Measurements from ENCODE around the gene PPIA.

The PPIA gene

DNA sequence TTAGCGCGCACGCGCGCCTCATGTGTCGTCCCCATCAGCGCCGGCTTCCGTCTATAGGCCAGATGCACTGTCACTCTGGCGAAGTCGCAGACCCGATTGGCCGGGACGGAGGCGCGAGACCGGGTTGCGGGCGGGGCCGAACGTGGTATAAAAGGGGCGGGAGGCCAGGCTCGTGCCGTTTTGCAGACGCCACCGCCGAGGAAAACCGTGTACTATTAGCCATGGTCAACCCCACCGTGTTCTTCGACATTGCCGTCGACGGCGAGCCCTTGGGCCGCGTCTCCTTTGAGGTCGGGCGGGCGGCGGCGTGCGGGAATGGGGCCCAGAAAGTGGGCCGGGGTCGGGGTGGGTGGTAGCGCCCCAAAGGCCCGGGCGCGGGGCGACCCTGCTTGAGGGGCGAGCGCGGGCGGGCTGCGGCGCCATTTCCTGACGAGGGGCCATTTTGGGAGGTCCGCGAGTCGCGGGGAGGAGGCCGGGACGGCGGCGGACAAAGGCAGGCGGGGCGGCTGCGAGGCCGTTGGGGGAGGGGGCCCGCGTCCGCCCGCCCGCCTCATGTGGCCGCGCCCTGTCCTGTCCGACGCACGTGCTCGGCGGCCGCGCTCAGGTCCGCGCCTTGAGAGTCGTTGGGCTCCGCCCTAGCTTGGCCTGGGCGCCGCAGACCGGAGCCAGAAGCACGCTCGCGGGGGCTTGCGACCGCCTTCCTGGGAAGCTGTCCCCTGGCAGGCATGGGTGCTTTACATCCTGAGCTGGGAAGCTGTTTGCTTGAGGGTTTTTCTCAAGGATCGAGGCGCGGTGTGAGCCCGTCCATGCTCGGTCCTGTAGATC is at the start of gene PPIA:
PPIA (plus strand) TSS at position 178 of the 825 bp plus-strand sequence; CDS start at position 222, 44 bp downstream.
- DNase-seq = peak; percentile 98

DNA sequence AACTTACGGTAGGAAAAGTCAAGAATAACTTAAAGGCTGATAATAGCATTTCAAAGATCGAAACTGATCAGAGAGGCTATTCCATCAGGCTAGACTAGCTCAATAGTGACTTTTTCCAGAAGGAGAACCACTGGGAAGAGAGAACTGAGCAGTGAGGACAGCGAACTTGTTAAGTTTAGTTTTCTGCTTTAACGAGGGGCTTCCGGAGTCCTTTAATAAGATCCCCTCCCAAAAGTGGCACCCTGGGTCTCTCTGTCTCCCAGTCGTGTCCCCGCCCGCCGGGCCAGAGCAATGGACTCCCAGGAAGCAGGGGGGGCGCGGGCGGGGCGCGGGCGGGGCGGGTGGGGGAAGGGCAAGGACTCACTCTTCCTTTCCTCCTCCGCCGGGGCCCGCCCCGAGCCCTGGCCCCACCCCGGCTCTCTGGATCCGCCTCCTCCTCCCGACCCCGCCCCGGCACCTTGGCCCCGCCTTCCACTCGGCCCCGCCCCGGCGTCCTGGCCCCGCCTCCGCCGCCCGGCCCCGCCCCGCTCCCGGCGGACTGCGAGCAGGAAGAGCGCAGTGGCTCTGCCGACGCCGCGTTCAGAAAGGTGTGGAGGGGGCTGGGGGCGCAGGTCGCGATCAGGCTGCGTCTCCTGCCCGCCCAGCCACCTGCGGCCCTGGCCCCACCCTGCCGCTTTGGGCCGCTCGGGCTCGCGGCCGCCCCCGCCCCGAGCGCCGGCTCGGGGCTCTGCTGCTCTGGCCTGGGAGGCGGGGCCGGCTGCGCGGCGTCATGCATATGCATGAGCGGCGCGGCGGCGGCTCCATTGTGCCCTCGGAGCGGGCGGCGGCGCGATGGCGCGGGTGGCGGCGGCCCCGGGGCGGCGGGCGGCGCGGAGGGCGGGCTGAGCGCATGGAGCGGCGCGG is 48.2 kb upstream of the PPIA start, which contains the start of gene ZMIZ2:
ZMIZ2 (plus strand) TSS at position 803 of the 903 bp plus-strand sequence. CDS start 7,403 bp downstream, outside the sequence.
- DNase-seq = peak; percentile 90

DNA sequence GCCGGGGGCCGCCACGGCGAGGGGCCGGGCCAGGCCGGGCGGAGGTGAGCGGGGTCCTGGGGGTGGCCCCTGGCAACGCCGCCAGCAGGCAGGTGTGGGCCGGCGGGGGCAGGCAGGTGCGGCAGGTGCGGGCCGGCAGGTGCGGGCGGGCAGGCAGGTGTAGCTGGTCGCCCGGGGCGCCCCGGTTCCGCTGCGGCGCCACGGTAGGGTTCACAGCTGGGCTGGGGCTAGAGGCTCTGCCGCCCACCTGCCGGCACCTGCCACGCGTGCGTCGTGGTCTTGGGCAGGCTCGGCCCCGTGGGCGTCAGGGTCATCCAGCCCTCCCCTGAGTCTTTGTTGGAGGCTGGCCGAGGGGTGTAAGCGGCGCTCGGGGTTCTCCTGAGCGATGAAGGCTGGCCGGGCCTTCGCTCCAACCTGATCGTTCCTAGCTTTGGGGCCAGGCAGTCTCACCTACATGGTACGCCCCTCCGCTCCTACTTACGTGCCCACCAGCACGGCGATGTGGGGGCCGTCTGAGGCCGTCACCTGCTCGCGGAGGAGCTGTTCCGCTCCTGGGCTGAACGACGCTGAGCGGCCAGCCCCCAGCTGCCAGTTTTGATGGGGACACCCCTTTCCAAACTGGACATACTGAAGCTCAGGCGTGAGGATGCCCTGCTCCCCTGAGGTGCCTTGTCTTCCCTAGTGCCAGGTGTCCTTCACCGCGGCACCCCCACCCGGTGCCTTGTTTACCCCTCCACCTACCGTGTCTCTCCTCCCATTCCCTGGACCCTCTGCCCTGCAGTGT is 47.3 kb upstream of the PPIA start:
- no peak for DNase-seq

DNA sequence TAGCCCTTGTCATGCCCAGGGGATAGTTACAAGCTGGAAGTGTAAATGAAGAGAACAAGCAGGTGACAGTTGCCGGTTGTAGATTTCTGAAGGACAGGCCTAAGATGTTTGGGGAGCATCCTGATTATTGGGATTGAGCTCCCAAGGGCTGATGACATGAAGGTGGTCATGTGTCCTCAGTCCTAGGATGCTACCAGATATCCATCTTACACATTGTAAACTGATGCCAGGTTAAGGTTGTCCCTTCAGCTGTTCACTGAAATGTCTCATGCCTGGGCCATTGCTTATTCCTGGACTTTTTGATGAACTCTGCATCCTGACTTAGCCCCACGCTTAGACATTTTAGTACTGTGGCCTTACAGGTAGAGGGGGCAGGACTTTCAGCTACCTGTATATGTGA is 46.5 kb upstream of the PPIA start:
- DNase-seq = no peak

DNA sequence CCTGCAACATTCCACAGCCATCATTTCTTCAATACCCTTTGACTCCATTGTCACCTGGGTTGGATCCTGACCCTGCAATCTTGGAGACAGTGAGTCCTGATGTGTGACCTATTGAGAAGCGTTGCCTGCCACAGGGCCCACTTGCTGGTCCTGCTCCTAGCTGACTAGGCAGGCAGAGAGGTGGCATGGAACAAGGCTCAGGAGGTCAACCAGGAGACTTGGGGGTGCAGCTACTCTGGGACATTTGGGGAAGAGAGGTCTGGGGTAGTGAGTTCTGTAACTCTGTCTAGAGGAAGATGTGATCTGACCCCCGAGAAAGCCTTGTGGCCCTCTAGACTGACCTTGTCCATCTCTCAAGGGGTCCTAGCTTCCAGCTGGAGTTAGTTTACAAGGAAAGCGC is 46.1 kb upstream of the PPIA start:
- DNase-seq = no peak

DNA sequence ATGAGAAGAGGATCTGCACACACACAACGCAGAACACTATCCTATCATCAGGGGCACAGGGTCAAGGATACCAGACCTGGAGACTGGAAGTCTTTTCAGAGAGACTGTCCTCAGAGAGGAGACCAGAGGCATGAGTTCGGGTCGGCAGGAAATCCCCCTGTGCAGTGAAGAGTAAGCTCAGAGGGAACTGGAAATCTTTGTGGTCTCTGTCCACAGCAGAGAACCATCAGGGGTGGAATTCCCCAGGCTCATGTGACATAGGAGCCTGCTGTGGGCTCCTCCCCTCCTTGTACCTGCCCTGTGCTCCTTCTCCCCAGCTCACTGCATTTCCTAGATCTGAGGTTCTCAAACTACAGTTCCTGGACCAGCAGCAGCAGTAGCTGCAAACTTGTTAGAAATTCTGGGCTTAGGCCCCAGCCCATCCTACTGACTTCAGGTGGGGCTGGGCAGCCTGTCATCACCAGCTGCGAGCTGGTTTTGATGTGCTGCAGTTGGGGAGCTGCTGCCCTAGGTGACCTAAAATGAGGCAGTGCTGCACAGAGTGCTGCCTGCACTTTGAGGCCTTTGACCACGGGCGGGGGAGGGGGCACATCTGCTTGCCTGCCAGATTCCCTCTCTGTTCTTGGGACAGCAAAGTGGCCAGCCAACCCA is 45.4 kb upstream of the PPIA start:
- no peak for DNase-seq

DNA sequence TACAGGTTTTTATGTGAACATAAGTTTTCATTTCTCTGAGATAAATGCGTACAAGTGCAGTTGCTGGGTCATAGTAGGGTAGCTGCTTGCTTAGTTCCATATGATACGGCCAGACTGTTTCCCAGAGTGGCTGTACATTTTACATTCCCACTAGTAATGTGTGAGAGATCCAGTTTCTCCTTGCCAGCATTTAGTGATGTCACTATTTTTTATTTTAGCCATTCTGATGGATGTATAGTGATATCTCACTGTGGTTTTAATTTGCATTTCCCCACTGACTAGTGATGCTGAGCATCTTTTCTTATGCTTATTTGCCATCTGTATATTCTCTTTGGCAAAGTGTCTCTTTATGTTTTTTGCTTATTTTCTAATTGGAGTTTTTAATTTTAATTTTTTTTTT is 43.7 kb upstream of the PPIA start:
- no peak for DNase-seq

DNA sequence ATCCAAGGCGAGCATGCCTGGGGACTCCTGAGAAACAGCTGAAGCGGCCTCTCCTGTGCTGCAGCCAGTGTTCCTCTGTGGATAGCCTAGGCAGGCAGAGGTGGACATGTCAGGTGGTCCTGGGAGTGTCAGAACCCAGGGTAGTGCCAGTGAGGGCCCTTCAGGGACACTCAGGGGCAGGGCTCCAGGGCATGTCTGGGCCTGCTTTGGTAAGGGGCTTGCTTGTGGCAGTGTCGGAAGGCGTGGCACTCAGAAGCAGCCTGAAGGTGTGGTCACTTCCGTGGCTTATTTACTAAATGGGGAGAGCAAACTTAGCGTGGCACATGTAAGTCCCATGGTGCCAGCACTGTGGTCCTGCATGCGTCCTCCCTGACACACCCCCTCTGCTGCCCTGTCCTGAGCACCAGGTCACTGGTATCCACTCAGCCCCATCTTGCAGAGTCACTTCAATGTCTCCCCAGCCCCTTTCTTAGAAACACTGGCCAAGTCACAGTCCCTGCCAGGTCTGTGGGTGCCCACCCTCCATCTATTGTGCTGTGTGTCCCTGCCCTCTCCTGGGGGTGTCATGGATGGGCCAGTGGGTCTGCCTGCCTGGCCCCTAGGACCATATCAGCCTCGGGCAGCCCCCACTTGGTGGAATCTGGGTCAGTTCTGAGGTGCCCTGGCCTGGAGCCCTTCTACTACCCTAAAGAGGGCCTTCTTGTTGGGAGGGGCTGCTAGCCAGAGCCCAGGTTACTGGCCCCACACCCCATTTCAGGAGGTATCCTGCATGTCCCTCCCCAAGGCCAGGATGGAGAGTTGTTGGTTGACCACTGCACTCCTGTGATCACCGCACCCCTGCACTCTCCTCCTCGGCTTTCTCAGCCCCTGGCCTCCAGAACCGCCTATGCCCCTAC is 41.4 kb upstream of the PPIA start:
- no peak for DNase-seq

DNA sequence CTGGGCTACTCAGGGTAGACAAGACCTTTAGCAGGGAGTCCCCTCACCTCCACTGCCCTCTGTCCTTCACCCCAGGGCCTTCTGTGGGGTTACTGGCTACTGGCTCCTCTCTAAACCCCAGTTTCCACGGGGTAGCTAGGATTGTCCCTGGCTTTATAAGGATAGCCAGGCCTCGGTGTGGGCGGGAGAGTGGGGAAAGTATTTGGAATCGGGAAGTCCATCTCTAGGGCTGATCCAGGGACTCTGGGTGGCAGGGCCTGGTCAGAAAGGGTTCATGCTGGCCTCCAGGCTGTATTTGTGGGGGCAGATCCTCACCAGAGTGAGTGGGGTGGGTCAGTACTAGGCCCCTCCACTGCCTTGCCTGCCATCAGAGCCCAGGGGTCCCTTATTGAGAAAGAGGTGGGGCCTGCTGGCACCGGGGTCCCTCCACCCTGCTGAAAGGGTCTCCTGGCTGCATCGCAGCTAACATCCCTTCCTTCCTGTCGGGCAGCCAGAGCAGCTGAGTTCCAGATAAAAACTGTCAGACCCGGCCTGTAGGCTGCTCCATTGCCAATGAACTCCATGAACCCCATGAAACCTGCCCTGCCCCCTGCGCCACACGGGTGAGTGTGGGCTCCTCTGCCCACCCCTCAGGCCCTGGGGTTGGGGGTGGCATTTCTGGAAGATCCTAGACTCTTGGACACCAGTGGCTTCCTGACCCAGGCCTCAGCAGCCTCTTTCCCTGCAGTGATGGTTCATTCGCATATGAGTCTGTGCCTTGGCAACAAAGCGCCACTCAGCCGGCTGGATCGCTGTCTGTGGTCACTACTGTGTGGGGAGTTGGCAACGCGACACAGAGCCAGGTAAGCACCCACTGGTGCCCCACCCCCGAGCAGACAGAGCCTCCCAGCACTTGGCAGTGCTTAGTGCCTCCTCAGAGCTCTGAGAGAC is 40.5 kb upstream of the PPIA start:
- DNase-seq = no peak

DNA sequence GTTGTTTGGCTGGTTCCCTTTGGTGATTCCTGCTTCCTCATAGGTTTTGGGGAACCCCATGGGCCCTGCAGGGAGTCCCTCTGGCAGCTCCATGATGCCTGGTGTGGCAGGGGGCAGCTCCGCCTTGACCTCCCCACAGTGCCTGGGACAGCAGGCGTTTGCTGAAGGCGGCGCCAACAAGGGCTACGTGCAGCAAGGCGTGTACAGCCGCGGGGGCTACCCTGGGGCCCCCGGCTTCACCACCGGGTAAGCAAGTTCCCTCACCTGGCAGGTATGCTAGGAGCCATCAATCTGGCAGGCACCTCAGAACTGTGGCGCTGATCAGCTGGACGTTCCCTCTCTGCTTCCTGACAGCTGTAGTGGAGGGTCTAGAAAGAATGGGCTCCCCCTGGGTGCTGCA is 39.6 kb upstream of the PPIA start:
- no peak for DNase-seq

DNA sequence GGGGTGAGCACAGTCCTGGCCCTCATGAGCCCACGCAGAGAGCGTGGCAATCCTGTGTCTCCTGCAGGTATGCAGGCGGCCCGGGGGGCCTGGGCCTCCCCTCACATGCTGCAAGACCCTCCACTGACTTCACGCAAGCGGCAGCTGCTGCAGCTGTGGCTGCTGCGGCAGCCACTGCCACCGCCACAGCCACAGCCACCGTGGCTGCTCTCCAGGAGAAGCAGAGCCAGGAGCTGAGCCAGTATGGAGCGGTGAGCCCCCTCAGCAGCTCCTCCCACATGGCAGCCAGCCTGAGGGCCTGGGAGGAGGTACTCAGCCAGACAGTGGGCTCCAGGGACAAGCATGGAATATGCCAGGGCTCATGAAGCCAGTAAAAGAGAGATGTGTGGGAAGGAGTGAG is 39.2 kb upstream of the PPIA start:
- no peak for DNase-seq

DNA sequence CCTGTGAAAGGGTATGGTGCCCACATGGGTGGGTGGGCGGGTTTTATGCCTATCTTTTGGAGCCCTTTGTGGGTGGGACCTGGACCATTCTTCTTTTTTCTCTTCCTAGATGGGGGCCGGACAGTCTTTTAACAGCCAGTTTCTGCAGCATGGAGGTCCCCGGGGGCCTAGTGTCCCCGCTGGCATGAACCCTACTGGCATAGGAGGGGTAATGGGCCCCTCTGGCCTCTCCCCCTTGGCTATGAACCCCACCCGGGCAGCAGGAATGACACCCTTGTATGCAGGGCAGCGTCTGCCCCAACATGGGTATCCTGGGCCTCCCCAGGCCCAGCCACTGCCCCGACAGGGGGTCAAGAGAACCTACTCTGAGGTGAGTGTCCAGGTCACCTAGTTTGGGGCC is 38.7 kb upstream of the PPIA start:
- DNase-seq = no peak

DNA sequence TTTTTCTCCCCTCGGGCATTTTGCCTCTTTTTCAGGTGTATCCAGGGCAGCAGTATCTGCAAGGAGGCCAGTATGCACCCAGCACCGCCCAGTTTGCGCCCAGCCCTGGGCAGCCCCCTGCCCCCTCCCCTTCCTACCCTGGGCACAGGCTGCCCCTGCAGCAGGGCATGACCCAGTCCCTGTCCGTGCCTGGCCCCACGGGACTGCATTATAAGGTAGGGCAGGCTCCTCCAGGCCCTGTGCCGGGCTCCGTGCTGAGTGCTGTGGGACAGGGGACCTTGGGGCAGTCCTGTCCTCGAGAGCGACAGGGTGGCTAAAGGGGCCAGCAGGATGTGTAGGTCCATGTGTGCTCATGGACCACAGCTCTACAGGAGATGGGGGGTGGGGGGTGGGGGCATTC is 37.2 kb upstream of the PPIA start:
- DNase-seq = no peak

DNA sequence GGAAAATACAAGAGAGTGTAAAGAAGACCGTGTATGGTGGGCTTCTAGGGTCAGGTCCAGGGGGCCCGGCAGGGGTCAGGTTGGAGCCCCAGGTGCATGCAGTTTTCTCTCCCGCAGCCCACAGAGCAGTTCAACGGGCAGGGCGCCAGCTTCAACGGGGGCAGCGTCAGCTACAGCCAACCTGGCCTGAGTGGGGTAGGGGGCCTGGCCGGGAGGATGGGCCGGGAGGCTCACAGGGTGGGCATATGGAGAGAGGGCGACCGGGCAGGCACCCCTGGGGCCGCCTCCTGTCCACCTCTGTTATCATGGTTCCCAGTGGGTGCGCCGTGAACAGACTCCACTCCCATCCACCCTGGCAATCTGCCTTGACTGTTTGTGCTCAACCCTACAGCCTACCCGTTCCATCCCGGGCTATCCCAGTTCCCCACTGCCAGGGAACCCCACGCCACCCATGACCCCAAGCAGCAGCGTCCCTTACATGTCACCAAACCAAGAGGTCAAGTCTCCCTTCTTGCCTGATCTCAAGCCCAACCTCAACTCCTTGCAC is 36.4 kb upstream of the PPIA start:
- no peak for DNase-seq

DNA sequence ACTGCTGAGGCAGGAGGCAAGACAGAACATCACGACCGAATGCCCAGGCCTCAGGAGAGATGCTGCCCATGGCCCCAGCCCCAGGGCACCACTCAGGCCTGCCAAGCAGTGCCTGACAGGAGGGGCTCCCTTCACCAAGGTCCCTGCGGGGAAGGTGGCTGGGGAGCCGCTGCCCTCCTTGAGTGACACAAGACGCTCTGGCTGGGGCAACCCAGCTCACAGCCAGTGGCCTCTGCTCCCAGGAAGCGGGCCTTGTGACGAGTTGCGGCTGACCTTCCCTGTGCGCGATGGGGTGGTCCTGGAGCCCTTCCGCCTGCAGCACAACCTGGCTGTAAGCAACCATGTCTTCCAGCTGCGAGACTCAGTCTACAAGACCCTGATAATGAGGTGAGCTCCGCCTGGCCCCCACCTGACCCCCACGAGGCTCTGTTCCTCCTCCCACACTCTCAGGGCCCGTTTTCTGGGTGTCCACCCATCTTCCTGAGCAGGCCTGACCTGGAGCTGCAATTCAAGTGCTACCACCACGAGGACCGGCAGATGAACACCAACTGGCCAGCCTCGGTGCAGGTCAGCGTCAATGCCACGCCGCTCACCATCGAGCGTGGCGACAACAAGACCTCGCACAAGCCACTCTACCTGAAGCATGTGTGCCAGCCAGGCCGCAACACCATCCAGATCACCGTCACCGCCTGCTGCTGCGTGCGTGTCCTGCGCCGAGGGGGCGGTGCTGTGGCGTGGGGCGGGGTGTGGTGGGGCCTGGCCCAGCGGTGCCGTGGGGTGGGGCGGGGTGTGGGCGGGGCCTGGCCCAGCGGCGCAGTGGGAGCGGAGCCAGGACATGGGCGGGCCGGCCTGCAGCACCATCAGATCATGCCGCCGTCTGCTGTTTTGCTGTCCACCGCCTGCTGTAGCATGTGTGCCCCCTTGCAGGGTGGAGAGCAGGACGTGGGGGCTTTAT is 35.0 kb upstream of the PPIA start:
- no peak for DNase-seq

DNA sequence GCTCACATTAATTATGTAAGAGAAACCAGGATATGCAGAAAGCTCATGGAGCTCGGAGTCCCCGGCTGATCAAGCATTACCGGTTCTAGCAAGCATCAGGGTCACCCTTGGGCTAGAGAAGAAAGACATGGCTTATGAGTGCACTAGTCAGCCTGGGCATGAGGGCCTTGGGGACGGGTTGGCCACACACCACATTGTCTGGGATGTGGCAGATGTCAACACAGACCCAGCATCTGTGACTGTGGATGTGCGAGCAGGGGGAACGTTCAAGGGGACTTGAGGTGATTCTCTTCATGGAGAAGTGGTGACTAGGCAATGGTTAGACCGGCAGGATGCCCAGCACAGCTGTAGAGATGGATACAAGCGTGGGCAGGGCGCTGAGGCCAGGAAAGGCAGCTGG is 34.2 kb upstream of the PPIA start:
- DNase-seq = no peak

DNA sequence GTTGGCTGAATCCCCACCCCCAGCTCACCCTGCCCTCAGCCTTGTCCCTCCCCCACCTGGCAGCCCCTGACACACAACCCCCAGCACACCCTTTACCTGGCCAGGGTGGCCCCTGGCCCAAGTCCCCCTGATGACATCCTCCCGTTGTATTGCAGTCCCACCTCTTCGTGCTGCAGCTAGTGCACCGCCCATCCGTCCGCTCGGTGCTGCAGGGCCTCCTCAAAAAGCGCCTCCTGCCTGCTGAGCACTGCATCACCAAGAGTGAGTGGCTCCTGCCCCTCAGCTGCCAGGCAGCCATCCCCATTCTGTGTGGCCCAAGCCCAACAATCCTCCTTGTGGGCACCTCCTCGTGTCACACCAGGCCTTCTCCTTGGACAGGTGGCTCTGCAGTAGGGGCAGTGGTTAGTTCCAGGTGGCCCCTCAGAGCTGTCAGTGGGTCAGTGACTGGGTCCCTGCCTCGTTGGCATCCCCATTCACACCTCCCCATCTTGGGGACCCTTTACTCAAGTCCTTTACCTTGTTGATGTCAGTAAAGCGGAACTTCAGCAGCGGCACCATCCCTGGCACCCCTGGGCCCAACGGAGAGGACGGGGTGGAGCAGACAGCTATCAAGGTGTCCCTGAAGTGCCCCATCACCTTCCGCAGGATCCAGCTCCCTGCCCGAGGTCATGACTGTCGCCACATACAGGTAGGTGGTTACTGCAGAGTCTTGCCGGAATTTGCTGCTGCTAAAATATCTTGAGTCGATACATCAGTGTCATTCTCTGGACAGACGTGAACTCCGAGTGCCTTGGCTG is 33.6 kb upstream of the PPIA start:
- DNase-seq = no peak

DNA sequence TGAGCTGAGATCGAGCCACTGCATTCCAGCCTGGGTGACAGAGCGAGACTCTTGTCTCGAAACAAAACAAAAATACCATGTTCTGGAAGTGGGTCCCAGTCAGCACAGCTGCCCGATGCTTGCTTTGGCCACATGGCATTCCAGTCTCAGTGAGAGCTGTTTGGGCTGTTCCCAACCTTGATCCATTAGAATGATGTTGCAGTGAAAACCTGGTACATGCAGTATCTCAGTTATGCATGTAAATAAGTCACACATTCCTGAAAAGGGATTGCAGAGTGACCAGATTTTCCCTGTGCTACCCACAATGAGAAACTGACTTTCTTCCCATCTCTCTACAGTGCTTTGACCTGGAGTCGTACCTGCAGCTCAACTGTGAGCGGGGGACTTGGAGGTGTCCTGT is 32.4 kb upstream of the PPIA start:
- no peak for DNase-seq

Measured in NCI-H2171 (cell line).